ENCODE measurements around the gene AOAH.
"Not testable (repeated sequence)": the region's sequence is repeated elsewhere in the genome, so short reads cannot be mapped to it uniquely, and the experiment has no call there.

Gene AOAH

GRCh38 chr7:36533717-36534116 is 190.6 kb downstream of the AOAH start:
- no peak for DNase-seq

- no peak for DNase-seq
These were observed 191.3 kb downstream of the AOAH start for GRCh38 chr7:36532981-36533499.

DNA sequence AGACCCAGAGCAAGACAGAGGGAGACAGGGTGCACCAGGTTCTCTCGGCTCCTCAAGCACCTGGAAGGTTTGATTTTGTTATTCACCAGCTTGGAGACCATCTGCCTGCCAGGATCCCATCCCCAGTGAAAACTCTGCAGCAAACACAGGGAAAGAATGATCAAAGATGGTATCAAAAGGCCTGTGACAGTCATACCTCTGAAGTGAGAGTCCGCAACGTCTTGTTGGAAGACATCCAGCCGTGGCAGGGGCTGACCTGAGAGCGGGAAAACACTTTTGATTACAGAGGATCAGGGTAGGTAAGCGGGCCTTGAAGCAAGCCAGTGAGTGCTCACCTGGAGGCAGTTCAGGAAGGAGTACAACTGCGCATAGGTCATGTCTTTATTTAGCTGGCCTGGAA is 192.3 kb downstream of the AOAH start:
- DNase-seq = no peak

- no peak for DNase-seq
These were observed 193.8 kb downstream of the AOAH start for GRCh38 chr7:36530456-36530855.

GRCh38 chr7:36527549-36527913 is 196.8 kb downstream of the AOAH start:
- no peak for DNase-seq

DNA sequence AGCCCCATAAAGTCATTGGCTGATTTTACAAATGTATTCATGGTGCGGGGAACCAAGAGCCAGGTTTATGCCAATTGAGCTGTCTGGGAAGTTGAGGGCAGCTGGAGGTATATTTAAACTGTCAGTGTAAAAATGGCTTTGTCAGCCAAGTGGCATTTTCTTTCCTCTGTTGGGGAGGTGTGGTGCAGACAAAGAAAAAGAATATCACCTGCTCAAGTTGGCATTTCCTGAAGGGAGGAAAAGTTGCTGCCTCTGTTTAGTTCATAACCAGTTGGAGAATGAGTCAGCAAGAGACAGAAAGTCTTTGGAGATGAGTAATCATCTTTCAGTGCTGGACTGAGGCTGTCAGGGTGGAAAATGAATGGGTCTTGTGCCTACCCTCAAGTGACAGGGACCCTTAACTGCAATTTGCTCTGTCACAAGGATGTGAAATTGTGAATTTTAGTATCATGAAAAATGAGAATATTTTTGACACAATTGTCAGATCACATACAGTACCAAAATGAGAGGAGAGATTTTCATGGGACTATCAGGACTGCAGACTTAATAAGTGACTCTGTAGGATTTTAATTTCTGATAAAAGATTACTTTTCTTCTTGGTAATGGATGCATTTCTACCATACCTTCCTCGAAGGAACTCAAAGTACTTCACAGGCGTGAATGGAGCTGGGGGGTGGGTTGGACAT is 197.3 kb downstream of the AOAH start:
- DNase-seq = peak; percentile 48

GRCh38 chr7:36523371-36524101 is 200.8 kb downstream of the AOAH start:
- DNase-seq = no peak

DNA sequence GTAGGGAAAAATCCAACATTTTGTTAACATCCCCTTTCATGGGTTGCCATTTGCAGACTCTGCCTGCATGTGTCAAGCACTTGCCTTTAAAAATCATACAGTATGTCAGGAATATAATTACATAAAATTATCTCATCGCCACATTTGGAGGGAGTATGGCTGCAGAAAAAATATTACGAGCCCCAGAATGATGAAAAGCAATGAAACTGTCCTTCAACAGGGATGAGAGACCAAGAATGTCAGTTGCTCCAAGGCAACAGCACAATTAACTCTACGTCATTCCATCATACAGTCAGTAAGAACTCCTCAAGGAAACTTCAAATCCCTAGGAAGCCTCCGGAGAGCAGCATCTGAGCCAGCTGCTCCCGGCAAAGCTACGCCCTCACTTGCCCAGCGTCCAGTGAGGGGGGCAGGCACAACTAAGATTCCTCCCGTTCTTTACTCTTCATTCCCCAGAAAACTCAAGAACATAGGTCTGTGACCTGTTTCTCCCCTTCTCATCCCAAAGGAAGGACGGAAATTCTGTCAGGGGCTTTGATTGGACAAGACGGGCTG is 201.8 kb downstream of the AOAH start:
- no peak for DNase-seq

DNA sequence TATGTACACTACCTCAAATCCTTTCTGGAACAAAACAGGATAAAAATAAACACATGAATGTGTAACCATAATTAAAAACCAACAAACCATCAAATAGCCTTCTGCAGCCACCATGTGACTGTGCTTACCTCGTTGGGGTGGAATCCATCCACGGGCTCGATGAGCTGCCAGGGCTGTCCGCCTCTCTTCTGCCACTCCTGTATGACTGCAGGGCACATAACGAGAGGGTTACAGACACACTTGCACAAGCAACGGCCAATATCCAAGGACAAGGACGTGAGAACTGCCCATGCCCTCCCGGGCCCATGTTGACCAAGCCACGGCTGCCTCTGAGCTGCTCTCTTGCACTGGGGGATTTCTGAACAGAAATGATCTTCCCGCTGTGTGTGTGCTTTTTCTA is 202.4 kb downstream of the AOAH start:
- no peak for DNase-seq

GRCh38 chr7:36521133-36521532 is 203.2 kb downstream of the AOAH start:
- DNase-seq = no peak

- no peak for DNase-seq
These were observed 208.4 kb downstream of the AOAH start for GRCh38 chr7:36515847-36516246.

DNA sequence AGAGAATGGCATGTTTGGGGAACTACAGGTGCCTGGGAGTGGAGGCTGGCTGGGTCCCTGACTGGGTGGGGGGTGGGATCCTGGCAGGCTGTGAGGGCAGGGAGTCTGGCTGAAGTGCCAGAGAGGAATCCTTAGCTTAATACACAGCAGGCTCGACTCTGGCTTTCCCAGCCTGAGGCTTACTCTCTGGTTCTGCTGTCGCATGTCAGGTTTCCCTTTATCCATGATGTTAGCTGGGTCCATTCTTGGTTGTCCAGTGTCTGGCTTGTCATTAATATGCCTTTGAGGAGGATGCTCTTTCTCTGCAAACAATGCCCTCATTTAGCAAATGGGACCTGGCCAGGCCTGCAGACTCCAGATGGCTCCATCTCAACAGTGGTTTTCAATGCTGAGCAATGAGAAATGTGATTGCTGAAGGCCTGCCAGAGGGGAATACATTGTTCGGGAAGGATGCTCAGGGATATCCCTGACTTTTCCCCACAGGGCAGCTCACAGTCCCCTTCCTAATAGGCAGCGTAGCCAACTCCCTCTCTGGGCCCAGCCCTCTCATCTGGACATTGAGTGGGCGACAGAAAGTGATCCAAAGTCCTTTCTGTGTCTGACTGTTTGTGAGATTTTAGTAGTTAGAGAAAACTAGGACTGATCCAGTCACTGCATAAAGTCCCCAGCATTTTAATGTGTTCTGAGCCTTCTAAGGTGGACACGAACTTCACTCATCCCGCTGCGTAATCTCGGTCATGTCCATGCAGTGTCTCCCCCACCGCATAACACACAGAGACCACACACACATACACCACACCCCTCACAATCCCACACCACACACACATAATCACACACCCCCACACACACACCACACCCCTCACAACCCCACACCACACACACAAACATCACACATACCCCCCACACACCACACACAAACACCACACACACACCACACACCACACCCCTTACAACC is 209.7 kb downstream of the AOAH start:
- no peak for DNase-seq

- no peak for DNase-seq
These were observed 210.9 kb downstream of the AOAH start for GRCh38 chr7:36513393-36513792.

DNA sequence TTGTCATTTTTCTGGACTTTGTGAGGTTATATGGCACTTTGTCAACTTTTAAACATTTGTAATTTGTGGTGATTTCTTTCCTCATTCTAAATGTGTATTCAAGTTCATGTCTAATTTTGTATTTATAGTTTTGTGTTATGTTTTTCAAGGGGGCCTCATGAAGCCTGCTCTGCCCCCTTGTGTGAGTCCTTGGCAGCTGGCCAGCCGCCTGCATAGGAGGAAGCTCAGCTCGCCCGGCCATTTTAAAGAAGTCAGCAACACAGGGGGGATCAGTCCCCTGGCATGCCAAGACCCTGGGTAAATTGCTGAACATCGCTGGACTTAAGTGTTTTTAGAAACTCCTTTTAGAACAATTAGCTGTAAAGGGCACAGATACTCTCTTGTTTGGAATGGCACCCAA is 211.7 kb downstream of the AOAH start:
- no peak for DNase-seq

DNA sequence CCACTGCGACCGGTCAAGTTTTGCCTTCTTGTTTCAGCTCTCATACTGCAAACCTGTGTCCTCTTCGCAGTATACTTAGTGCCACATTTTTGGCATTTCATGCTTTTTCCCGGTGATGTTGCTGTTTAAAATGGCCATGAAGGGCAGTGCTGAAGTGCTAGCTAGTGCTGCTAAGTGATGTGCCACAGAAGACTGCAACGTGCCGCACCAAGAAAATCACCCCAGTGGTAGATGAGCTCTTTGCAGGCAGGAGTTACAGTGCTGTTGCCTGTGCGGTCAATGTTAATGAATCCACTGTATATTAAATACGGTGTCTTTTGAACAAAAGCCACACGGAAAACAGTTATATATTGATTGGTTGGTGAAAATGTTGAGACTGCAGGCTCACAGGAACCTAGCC is 214.3 kb downstream of the AOAH start:
- no peak for DNase-seq

- no peak for DNase-seq
These were observed 216.5 kb downstream of the AOAH start for GRCh38 chr7:36507475-36508440.

DNA sequence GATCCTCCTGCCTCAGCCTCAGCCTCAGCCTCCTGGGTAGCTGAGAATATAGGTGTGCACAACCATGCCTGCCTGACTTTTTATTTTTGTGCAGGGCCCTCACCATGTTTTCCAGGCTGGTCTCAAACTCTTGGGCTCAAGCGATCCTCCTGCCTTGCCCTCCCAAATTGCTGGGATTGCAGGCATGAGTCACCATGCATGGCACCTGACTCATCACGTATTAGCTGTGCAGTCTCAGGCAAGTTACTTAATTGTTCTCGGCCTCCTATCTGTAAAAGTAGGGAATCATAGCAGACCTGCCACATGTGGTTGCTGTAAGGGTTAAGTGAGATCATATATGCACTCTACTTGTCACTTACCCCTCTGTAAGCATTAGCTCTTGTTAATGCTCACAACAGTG is 217.5 kb downstream of the AOAH start:
- no peak for DNase-seq

DNA sequence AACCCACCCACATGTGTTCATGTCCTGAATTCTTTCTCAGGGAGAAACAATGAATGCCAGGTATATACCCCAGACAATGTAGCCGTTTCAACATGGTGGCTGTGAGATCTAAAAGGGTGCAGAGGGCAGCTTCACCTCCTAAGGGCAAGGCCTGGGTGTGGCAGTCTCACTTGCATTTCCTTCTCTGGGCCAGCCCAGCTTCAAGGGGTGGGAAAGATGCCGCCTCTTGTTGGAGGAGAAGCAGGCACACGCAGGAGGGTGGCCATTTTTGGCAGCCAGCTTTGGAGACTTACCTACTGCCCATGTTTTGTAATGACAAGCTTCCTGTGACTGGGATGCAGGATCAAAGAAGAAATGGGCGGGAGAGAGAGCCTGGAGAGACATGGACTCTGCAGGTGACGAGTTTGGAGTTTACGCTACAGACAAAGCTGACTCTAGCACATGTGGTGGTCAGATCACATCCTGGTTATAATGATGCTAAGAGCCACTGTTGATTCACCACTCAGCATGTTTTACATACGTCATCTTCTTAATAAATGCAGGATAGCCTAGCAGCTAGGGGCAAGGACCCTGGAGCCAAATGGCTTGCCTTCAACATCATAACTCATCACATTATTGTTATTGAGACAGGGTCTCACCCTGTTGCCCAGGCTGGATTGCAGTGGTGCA is 218.0 kb downstream of the AOAH start:
- no peak for DNase-seq

- not testable (repeated sequence) for DNase-seq
These were observed 219.7 kb downstream of the AOAH start for GRCh38 chr7:36504617-36505016.

- DNase-seq = not testable (repeated sequence)
These were observed 220.1 kb downstream of the AOAH start for GRCh38 chr7:36504216-36504615.

DNA sequence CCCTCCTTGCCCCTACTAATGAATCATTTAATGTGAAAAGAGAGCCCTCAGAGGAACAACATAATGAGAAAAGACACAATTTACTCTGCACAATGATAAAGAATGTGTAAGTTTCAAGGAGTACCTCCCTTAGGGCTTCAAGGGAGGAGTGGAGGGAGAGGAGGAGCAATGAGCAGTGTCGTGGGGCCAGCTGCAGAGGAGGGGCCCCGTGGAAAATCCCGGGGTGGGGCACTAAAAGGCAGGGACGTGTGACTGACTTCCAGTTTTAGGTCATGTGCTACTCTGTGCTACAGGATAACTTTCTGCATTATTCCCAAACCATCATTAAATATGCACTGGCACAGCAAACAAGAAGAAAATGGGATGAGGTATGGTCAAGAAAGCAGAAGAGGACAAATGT is 226.5 kb downstream of the AOAH start:
- no peak for DNase-seq
